IMR-90 (cell line): ENCODE data around the gene ASPG. TPM values are rescaled to one million over a fixed set of nuclear protein-coding genes. Genes with fewer than 3 reads are reported as not detected.

ENCODE experiments used
- ATAC-seq: fragments of 200-7000 bp; cut with Tn5 transposase; 2 replicates; pipeline ENCODE4 v1.9.1; 2020; ENCODE audit warnings: low read depth, mild to moderate bottlenecking, moderate library complexity
- BruUV-seq: library from RNA; stranded (reverse); fragments of 400-500 nt; replicated peaks from 2 replicates; lab custom pipeline; 2021; lab: Mats Ljungman, UMichigan
- CTCF ChIA-PET: fragments of 300-600 bp; formaldehyde crosslinking; extraction: SDS; loops from one replicate; lab custom pipeline; 2021; ENCODE audit warnings: antibody characterized with exemption; lab: Yijun Ruan, JAX
- POLR2A ChIA-PET: fragments of 300-600 bp; sonication (Branson Sonifier 250); formaldehyde crosslinking; loops from one replicate; lab custom pipeline; 2022; ENCODE audit warnings: antibody characterized with exemption; ENCODE audit not compliant: unreplicated experiment; lab: Charles Lee
- DNase-seq: peaks from one replicate; pipeline ENCODE4 v3.0.0; 2013
- H2AFZ ChIP-seq: replicated peaks from 2 replicates; pipeline ENCODE3; 2013; ENCODE audit warnings: low read length, mild to moderate bottlenecking; ENCODE audit not compliant: poor library complexity
- H2AK5ac ChIP-seq: 2 replicates; pipeline ENCODE4 v1.6.1; 2013; ENCODE audit warnings: low read depth, low read length, inconsistent platforms
- H2AK9ac ChIP-seq: replicated peaks from 2 replicates; pipeline ENCODE3; 2013; ENCODE audit warnings: mild to moderate bottlenecking, low read depth, low read length, moderate library complexity; ENCODE audit not compliant: poor library complexity
- H2BK120ac ChIP-seq: 2 replicates; pipeline ENCODE4 v1.6.1; 2013; ENCODE audit warnings: low read depth, low read length, inconsistent platforms
- H2BK15ac ChIP-seq: 3 replicates; pipeline ENCODE4 v1.6.1; 2013; ENCODE audit warnings: low read depth, low read length, inconsistent platforms
- H2BK20ac ChIP-seq: 2 replicates; pipeline ENCODE4 v1.6.1; 2013; ENCODE audit warnings: low read depth, mild to moderate bottlenecking, inconsistent platforms, low read length, moderate library complexity
- H2BK5ac ChIP-seq: 2 replicates; pipeline ENCODE4 v1.6.1; 2013; ENCODE audit warnings: mild to moderate bottlenecking, low read depth, low read length, inconsistent platforms; ENCODE audit not compliant: poor library complexity, severe bottlenecking
- H3K14ac ChIP-seq: replicated peaks from 2 replicates; pipeline ENCODE4 v1.6.1; 2013; ENCODE audit warnings: low read depth, low read length, inconsistent platforms
- H3K18ac ChIP-seq: 2 replicates; pipeline ENCODE4 v1.6.1; 2013; ENCODE audit warnings: low read depth, low read length, control low read depth
- H3K23ac ChIP-seq: 2 replicates; pipeline ENCODE4 v1.6.1; 2013; ENCODE audit warnings: low read depth, low read length, inconsistent platforms
- H3K27ac ChIP-seq: 2 replicates; pipeline ENCODE4 v1.5.1; 2013; ENCODE audit warnings: mild to moderate bottlenecking, control low read depth, low read length; ENCODE audit not compliant: insufficient read depth
- H3K27me3 ChIP-seq: 2 replicates; pipeline ENCODE4 v1.6.1; 2013; ENCODE audit warnings: low read length; ENCODE audit not compliant: control insufficient read depth, insufficient read depth
- H3K36me3 ChIP-seq: 2 replicates; pipeline ENCODE4 v1.6.1; 2013; ENCODE audit warnings: low read length, mixed read lengths; ENCODE audit not compliant: control insufficient read depth, insufficient read depth
- H3K4ac ChIP-seq: 2 replicates; pipeline ENCODE4 v1.6.1; 2013; ENCODE audit warnings: low read depth, low read length, inconsistent platforms
- H3K4me1 ChIP-seq: 2 replicates; pipeline ENCODE4 v1.6.1; 2013; ENCODE audit warnings: low read length, mixed read lengths; ENCODE audit not compliant: control insufficient read depth, insufficient read depth
- H3K4me2 ChIP-seq: 2 replicates; pipeline ENCODE4 v1.6.1; 2013; ENCODE audit warnings: low read depth, mild to moderate bottlenecking, control low read depth, low read length, moderate library complexity
- H3K4me3 ChIP-seq: 2 replicates; pipeline ENCODE4 v1.5.1; 2013; ENCODE audit warnings: low read depth, mild to moderate bottlenecking, control low read depth, low read length, moderate library complexity; ENCODE audit not compliant: insufficient read depth
- H3K56ac ChIP-seq: 2 replicates; pipeline ENCODE4 v1.6.1; 2013; ENCODE audit warnings: low read length, inconsistent platforms; ENCODE audit not compliant: insufficient read depth; ENCODE audit errors: extremely low read depth
- H3K79me1 ChIP-seq, 2 experiments: 2 replicates each; pipeline ENCODE4 v1.6.1; 2013; ENCODE audit warnings: low read length in 2 of 2, inconsistent platforms in 1 of 2, low read depth in 1 of 2
- H3K9ac ChIP-seq: 2 replicates; pipeline ENCODE4 v1.6.1; 2013; ENCODE audit warnings: low read depth, low read length, control low read depth
- H3K9me1 ChIP-seq: 2 replicates; pipeline ENCODE4 v1.6.1; 2013; ENCODE audit warnings: low read length, inconsistent platforms; ENCODE audit not compliant: insufficient read depth
- H3K9me3 ChIP-seq: 2 replicates; pipeline ENCODE4 v1.6.1; 2013; ENCODE audit warnings: low read length; ENCODE audit not compliant: control insufficient read depth, insufficient read depth
- H4K20me1 ChIP-seq: 2 replicates; pipeline ENCODE4 v1.6.1; 2013; ENCODE audit warnings: low read length, inconsistent platforms; ENCODE audit not compliant: insufficient read depth
- H4K5ac ChIP-seq: 2 replicates; pipeline ENCODE4 v1.6.1; 2013; ENCODE audit warnings: mild to moderate bottlenecking, low read depth, low read length, control low read depth
- H4K8ac ChIP-seq, 2 experiments: 2 replicates each; pipeline ENCODE4 v1.6.1; 2013; ENCODE audit warnings: low read depth in 2 of 2, low read length in 2 of 2, control low read depth in 1 of 2, inconsistent platforms in 1 of 2
- H4K91ac ChIP-seq: 2 replicates; pipeline ENCODE4 v1.6.1; 2013; ENCODE audit warnings: low read depth, low read length, inconsistent platforms; ENCODE audit not compliant: insufficient read depth
- BHLHE40 ChIP-seq: fragments of 150-350 bp; IDR thresholded peaks from 2 replicates; pipeline ENCODE4 v1.6.1; 2016; ENCODE audit warnings: mild to moderate bottlenecking, low read depth, low read length
- CEBPB ChIP-seq: IDR thresholded peaks from 2 replicates; pipeline ENCODE4 v1.6.1; 2012; ENCODE audit warnings: low read depth, low read length, improper control_type of control experiment
- MAZ ChIP-seq: IDR thresholded peaks from 2 replicates; pipeline ENCODE4 v1.6.1; 2012; ENCODE audit warnings: low read depth, mild to moderate bottlenecking, low read length, improper control_type of control experiment, moderate library complexity, borderline replicate concordance
- MXI1 ChIP-seq: IDR thresholded peaks from 2 replicates; pipeline ENCODE4 v1.6.1; 2012; ENCODE audit warnings: low read depth, mild to moderate bottlenecking, low read length, moderate library complexity, borderline replicate concordance
- RAD21 ChIP-seq: IDR thresholded peaks from 2 replicates; pipeline ENCODE4 v1.6.1; 2012; ENCODE audit warnings: low read length, improper control_type of control experiment
- RFX5 ChIP-seq: IDR thresholded peaks from 2 replicates; pipeline ENCODE4 v1.8.0; 2012; ENCODE audit warnings: low read depth, mild to moderate bottlenecking, low read length, moderate library complexity
- WGBS, 2 experiments: methylation state at CpG; one replicate each; pipeline versions ENCODE4 v1.1.5 to v1.1.7; 2013; ENCODE audit warnings: missing lambda C conversion rate in 2 of 2; ENCODE audit not compliant: insufficient read length in 1 of 2; ENCODE audit errors: extremely low coverage in 2 of 2; 5-methylcytosine and 5-hydroxymethylcytosine counted together
- dilution Hi-C: fragments of 300-500 bp; cut with HindIII; formaldehyde crosslinking; loops from one replicate; pipeline ENCODE4 v1.14.3; 2018; ENCODE audit warnings: low sequenced_read_pairs; ENCODE audit not compliant: unreplicated experiment
- in situ Hi-C: fragments of 300-500 bp; cut with MboI; formaldehyde crosslinking; loops from 3 replicates; pipeline ENCODE4 v1.14.3; 2019; ENCODE audit warnings: low sequenced_read_pairs, inconsistent platforms, mixed read lengths
- intact Hi-C: fragments of 100-400 bp; cut with micrococcal nuclease; formaldehyde crosslinking; loops from 2 replicates; pipeline ENCODE4 v1.10.0; 2022
- polyA plus RNA-seq, 3 experiments: library from polyadenylated mRNA; depleted of rRNA; stranded (reverse); fragments of >200 nt; gene quantifications; 2 replicates each; pipeline ENCODE4 v1.2.3, GENCODE V29; 2012; ENCODE audit warnings: low replicate concordance in 1 of 3
- total RNA-seq: library from RNA; depleted of rRNA; stranded (reverse); fragments of >200 nt; gene quantifications from 2 replicates; pipeline ENCODE4 v1.2.3, GENCODE V29; 2012
- TF ChIP-seq, protein P1 (sequence below): fragments of 150-350 bp; IDR thresholded peaks from 2 replicates; pipeline ENCODE4 v1.6.1; 2016; ENCODE audit warnings: low read depth, mild to moderate bottlenecking, low read length, moderate library complexity, borderline replicate concordance
- TF ChIP-seq, protein P2 (sequence below): conservative IDR thresholded peaks from 2 replicates; pipeline ENCODE4 v1.5.1; 2012; ENCODE audit warnings: mild to moderate bottlenecking, low read depth, low read length, improper control_type of control experiment

Gene ASPG
- total and polyA plus RNA-seq, 2 of the 4 experiments (the other 2 are of a cell fraction): not detected

DNA sequence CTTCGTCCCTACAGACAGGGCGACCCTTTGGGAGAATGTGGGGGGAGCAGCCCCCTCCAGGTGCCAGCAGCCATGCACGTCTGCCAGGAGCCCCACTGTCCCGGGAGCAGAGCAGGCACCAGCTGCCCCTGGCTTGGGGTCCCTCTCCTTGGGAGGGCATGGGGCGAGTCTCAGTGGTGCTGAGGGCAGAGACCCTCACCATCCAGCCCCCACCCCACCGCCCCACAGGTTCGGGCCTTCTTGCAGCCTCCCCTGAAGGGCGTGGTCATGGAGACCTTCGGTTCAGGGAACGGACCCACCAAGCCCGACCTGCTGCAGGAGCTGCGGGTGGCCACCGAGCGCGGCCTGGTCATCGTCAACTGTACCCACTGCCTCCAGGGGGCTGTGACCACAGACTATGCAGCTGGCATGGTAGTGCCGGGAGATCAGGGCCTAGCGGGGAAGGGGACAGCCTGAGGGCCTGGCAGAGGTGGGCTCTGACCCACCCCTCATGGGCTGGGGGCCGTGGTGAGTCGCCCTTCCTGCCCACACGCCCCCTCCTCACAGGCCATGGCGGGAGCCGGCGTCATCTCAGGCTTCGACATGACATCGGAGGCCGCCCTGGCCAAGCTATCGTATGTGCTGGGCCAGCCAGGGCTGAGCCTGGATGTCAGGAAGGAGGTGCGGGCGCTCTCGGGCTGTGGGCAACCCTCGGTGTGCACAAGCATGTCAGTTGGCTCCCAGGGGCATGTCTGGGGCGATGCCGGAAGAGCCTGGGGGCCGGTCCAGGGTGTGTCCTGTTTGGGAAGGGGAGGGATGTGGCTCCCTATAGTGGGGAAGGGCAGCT lies 18.8 kb downstream of the ASPG start:
- Histone ChIP-seq H3K23ac (no peak overlapping the region), H4K8ac (no peak overlapping the region), H2BK20ac (no peak overlapping the region), H3K18ac (no peak overlapping the region), H3K56ac (no peak overlapping the region), H3K4me1 (no peaks in the 10 kb centered on the region), H2AFZ (no peak overlapping the region), H3K14ac (no peak overlapping the region), H2AK5ac (no peak overlapping the region), H3K27me3 (no peaks in the 10 kb centered on the region), H3K4ac (no peak overlapping the region), H3K4me3 (no peak overlapping the region), H3K9me1 (no peaks in the 10 kb centered on the region), H3K36me3 (no peaks in the 10 kb centered on the region), H4K91ac (no peak overlapping the region), H3K79me1 (no peaks in the 10 kb centered on the region), H3K4me2 (no peak overlapping the region), H2BK120ac (no peak overlapping the region), H2BK5ac (no peak overlapping the region), H4K20me1 (no peaks in the 10 kb centered on the region), H2BK15ac (no peak overlapping the region), H2AK9ac (no peak overlapping the region), H3K9ac (no peak overlapping the region), H4K5ac (no peak overlapping the region), H3K27ac (no peak overlapping the region), H3K9me3 (no peaks in the 10 kb centered on the region)
- intact Hi-C loops: no loop called here
- POLR2A ChIA-PET: no interaction called here
- dilution Hi-C loops: no loop called here
- WGBS, 2 experiments: 81% methylated on average over 4 of the region's 35 CpGs; no CpG with 5 or more reads in 1 of the 2 experiments
- in situ Hi-C loops: no loop called here
- no peak for TF ChIP-seq CEBPB
- TF ChIP-seq RFX5: no peak
- no peak for TF ChIP-seq MAZ
- no peak for TF ChIP-seq RAD21
- TF ChIP-seq, protein P1, sequence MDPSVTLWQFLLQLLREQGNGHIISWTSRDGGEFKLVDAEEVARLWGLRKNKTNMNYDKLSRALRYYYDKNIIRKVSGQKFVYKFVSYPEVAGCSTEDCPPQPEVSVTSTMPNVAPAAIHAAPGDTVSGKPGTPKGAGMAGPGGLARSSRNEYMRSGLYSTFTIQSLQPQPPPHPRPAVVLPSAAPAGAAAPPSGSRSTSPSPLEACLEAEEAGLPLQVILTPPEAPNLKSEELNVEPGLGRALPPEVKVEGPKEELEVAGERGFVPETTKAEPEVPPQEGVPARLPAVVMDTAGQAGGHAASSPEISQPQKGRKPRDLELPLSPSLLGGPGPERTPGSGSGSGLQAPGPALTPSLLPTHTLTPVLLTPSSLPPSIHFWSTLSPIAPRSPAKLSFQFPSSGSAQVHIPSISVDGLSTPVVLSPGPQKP: no peak
- TF ChIP-seq BHLHE40: no peak
- TF ChIP-seq, protein P2, sequence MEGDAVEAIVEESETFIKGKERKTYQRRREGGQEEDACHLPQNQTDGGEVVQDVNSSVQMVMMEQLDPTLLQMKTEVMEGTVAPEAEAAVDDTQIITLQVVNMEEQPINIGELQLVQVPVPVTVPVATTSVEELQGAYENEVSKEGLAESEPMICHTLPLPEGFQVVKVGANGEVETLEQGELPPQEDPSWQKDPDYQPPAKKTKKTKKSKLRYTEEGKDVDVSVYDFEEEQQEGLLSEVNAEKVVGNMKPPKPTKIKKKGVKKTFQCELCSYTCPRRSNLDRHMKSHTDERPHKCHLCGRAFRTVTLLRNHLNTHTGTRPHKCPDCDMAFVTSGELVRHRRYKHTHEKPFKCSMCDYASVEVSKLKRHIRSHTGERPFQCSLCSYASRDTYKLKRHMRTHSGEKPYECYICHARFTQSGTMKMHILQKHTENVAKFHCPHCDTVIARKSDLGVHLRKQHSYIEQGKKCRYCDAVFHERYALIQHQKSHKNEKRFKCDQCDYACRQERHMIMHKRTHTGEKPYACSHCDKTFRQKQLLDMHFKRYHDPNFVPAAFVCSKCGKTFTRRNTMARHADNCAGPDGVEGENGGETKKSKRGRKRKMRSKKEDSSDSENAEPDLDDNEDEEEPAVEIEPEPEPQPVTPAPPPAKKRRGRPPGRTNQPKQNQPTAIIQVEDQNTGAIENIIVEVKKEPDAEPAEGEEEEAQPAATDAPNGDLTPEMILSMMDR: no peak
- TF ChIP-seq MXI1: no peak
- CTCF ChIA-PET: no interaction called here
- DNase-seq: no peak
- no peak for ATAC-seq
- BruUV-seq: no TSS peak
